BLaER1 treated with 17β-estradiol and CSF1 and Interleukin-3, amounts not matched to agents 10 nM and 100 nM (cell line): ENCODE results near the gene CENPC.

Experiments used
- H3K27ac ChIP-seq, 11 experiments: shearing (Covaris generic); formaldehyde crosslinking; 2 replicates each; pipeline ENCODE4 v1.8.1; 2022
- H3K27me3 ChIP-seq, 11 experiments: shearing (Covaris generic); formaldehyde crosslinking; 2 replicates each; pipeline ENCODE4 v1.8.1; 2022
- H3K36me3 ChIP-seq, 11 experiments: shearing (Covaris generic); formaldehyde crosslinking; 2 replicates each; pipeline ENCODE4 v1.8.1; 2022
- H3K4me1 ChIP-seq, 10 experiments: shearing (Covaris generic); formaldehyde crosslinking; 2 replicates each; pipeline ENCODE4 v1.8.1; 2022
- H3K4me2 ChIP-seq, 11 experiments: shearing (Covaris generic); formaldehyde crosslinking; 2 replicates each; pipeline ENCODE4 v1.8.1; 2022
- H3K4me3 ChIP-seq, 10 experiments: shearing (Covaris generic); formaldehyde crosslinking; 2 replicates each; pipeline ENCODE4 v1.8.1; 2022
- H3K9ac ChIP-seq, 11 experiments: shearing (Covaris generic); formaldehyde crosslinking; 2 replicates each; pipeline ENCODE4 v1.8.1; 2022
- H3K9me3 ChIP-seq, 11 experiments: shearing (Covaris generic); formaldehyde crosslinking; replicated peaks in 1 of 11; 2 replicates each; pipeline ENCODE4 v1.8.1; 2022
- H4K20me1 ChIP-seq, 11 experiments: shearing (Covaris generic); formaldehyde crosslinking; 2 replicates each; pipeline ENCODE4 v1.8.1; 2022
- Cebpa-rat ChIP-seq, 11 experiments: shearing (Covaris generic); IDR thresholded peaks; 2 replicates each; pipeline ENCODE4 v1.8.1; 2022

CENPC gene

DNA sequence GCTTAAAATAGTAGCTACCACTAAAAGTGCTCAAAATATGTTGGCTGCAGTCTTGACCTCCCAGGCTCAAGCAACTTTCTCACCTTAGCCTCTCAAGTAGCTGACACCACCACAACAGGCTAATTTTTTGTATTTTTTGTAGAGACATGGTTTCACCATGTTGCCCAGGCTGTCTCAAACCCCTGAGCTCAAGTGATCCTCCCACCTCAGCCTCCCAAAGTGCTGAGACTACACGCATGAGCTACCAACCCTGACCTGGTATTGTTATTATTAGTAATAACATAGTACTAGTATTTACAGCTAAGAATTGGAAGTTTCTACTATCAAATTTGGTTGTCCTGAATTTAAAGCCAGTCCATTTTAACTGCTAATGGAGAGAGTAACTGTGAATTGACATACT, 31.2 kb upstream of the CENPC start:
- Histone ChIP-seq H3K9me3 (0 out of 22 replicates have a peak, but pooled peaks cover 0 to 6% (median 0%) of the 10 kb centered on the region in 11 experiments), H3K4me1 (peaks cover 16 to 61% (median 30%) of the 10 kb centered on the region in 10 experiments), H3K4me2 (peak overlapping the region in 5 of 11 experiments; percentile 35 to 65 (median 52); a peak in 9 of 22 replicates), H3K36me3 (no peaks in the 10 kb centered on the region), H3K27me3 (no peaks in the 10 kb centered on the region), H3K9ac (no peak overlapping the region), H3K4me3 (no peak overlapping the region), H3K27ac (no peak overlapping the region), H4K20me1 (no peaks in the 10 kb centered on the region)
- TF ChIP-seq Cebpa-rat (IDR thresholded peaks at IDR 0.05) = no peak

DNA sequence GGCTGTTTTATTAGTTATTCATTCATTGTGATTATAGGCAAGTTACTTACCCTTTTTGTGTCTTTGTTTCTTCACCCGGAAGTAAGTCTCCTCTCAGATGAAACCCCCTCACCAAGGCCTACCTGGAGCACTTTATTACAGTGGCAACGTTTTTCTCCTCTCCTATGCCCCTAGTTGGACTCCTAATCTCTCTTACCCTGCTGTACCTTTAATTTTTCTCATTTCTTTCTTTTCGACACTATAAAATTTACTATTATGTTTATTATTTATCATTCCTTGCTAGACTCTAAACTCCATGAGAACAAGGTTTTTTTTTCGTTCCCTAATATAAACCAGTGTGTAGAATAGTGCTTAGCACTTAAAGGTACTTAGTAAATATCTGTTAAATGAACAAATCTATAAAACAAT, 30.8 kb upstream of the CENPC start:
- Histone ChIP-seq H3K4me2 (peak overlapping the region in 9 of 11 experiments; percentile 13 to 65 (median 57); a peak in 17 of 22 replicates), H3K9ac (no peak overlapping the region), H3K36me3 (no peaks in the 10 kb centered on the region), H3K27me3 (no peaks in the 10 kb centered on the region), H3K9me3 (0 out of 22 replicates have a peak, but pooled peaks cover 0 to 6% (median 0%) of the 10 kb centered on the region in 11 experiments), H3K4me1 (peaks cover 12 to 56% (median 26%) of the 10 kb centered on the region in 10 experiments), H4K20me1 (no peaks in the 10 kb centered on the region), H3K4me3 (no peak overlapping the region), H3K27ac (no peak overlapping the region)
- TF ChIP-seq Cebpa-rat (IDR thresholded peaks at IDR 0.05) = no peak

DNA sequence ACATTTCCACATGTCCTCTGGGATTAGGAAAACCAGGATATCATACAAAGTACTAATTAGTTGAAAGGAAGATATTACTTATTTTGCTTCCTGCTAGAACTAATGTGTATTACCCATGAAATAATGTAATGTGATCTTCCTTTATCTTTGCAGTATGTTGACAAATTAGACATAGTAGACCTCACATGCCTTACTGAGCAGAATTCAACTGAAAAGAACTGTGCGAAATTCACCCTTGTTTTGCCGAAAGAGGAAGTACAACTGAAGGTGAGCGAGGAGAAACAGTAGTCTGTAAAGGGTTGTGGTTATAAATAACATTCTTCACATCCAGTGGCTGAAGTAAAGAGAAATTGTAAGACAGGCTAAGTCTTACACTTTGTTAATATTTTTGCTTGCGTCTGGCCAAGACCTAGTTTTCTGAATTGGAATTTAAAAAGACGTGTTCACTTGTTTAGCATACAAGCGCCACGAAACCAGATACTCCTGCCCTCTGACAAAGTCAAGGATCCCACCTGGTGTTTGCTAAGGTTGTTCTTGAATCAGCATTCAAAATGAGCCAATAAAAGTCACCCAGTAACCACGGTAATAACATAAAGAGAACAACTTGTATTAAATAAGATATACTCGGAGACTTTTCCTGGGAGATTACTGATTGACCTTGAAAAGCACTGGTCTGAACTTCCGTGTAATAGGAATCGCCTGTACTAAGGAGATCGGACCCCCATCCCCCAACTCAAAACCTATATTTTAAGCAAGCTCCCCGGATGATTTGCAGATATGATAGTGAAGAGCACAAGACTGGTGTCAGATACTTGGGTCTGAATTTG, 30.1 kb upstream of the CENPC start:
- no peak for TF ChIP-seq Cebpa-rat (IDR thresholded peaks at IDR 0.05)
- Histone ChIP-seq H3K9ac (no peak overlapping the region), H3K9me3 (0 out of 22 replicates have a peak, but pooled peaks cover 0 to 6% (median 0%) of the 10 kb centered on the region in 11 experiments), H3K4me2 (peak overlapping the region; percentile 13 to 65 (median 52)), H3K27me3 (no peaks in the 10 kb centered on the region), H4K20me1 (no peaks in the 10 kb centered on the region), H3K4me1 (peaks cover 7 to 50% (median 20%) of the 10 kb centered on the region in 10 experiments), H3K36me3 (no peaks in the 10 kb centered on the region), H3K27ac (no peak overlapping the region), H3K4me3 (no peak overlapping the region)

DNA sequence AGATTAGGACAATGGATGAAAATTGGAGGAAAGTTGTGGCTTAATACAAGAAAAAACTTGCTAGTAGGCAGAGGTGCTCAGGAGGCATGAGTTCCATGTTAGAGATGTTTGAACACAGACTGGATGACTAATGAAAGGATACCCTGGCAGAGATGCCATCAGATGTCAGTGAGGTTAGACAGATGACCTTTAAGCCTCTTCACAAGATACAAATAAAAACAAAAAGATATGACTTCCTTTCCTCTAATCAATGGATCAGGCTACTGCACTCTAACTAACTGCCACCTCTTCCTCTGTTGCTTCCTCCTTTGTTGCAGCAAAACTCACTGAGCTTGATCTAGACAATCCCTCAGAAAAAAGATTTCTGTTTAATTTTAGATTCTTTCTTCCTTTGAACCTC, 27.9 kb upstream of the CENPC start:
- Histone ChIP-seq H4K20me1 (no peaks in the 10 kb centered on the region), H3K9ac (no peak overlapping the region), H3K36me3 (no peaks in the 10 kb centered on the region), H3K4me1 (peaks cover 7 to 49% (median 20%) of the 10 kb centered on the region in 10 experiments), H3K4me2 (peak overlapping the region in 5 of 11 experiments; percentile 9 to 49 (median 46); a peak in 8 of 22 replicates), H3K27me3 (no peaks in the 10 kb centered on the region), H3K9me3 (no peaks in the 10 kb centered on the region), H3K4me3 (no peak overlapping the region), H3K27ac (no peak overlapping the region)
- no peak for TF ChIP-seq Cebpa-rat (IDR thresholded peaks at IDR 0.05)

DNA sequence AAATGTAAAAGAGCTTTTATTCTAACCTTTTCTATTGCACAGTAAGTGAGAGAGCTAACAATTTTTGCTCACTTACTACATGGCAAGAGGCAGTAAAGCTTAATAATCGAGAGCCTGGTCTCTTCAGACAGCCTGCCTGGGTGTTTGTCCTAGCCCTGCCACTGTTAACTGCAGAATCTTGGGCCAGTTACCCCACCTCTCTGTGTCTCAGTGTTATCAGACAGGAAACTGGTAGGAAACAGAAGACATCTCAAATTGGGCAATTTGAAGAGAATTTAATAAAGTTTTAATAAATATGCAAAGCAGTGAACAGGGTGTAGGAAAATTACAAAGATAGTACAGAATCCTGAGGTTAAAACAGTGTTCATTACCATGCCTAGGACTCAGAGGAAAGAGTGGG, 26.7 kb upstream of the CENPC start:
- H3K4me3 ChIP-seq = no peak overlapping the region
- no peaks in the 10 kb centered on the region for H3K27me3 ChIP-seq
- no peak for TF ChIP-seq Cebpa-rat (IDR thresholded peaks at IDR 0.05)
- no peak overlapping the region for H3K27ac ChIP-seq
- H4K20me1 ChIP-seq = no peaks in the 10 kb centered on the region
- no peaks in the 10 kb centered on the region for H3K36me3 ChIP-seq
- no peaks in the 10 kb centered on the region for H3K9me3 ChIP-seq
- H3K4me2 ChIP-seq = no peak overlapping the region; a peak in 1 of 22 replicates
- H3K9ac ChIP-seq = no peak overlapping the region
- H3K4me1 ChIP-seq = peaks cover 7 to 40% (median 18%) of the 10 kb centered on the region in 10 experiments

DNA sequence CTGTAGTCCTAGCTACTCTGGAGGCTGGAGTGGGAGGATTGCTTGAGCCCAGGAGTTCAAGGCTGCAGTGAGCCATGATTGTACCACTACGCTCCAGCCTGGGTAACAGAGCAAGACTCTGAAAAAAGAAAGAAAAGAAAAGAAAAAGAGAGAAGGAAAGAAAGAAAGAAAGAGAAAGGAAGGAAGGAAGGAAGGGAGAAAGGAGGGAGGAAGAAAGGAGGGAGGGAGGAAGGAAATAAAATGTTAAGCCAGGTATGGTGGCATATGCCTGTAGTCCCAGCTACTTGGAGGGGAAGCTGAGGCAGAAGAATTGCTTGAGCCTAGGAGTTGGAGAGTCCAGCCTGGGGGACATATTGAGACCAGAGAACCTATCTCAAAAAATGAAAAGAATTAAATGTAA, 25.2 kb upstream of the CENPC start:
- H4K20me1 ChIP-seq = no peaks in the 10 kb centered on the region
- H3K4me1 ChIP-seq = peaks cover 5 to 25% (median 9%) of the 10 kb centered on the region in 10 experiments
- TF ChIP-seq Cebpa-rat (IDR thresholded peaks at IDR 0.05) = no peak
- H3K4me3 ChIP-seq = no peak overlapping the region
- H3K9me3 ChIP-seq = no peaks in the 10 kb centered on the region
- H3K27ac ChIP-seq = no peak overlapping the region
- H3K9ac ChIP-seq = no peak overlapping the region
- H3K4me2 ChIP-seq = no peak overlapping the region
- no peaks in the 10 kb centered on the region for H3K36me3 ChIP-seq
- H3K27me3 ChIP-seq = no peaks in the 10 kb centered on the region

DNA sequence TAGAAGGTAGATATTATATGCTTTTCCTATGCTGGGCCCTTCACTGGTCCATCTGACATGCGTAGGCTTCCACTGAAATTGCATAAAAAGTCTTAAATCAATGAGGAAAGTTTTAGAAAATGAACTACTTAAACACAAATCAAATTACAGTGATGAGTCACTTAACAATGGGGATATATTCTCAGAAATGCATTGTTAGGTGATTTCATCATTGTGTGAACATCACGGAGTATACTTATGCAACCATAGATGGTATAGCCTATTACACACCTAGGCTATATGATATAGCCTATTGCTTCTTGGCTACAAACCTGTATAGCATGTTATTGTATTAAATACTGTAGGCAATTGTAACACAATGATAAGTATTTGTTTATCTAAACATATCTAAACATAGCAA, 23.5 kb upstream of the CENPC start:
- H3K27ac ChIP-seq = no peak overlapping the region
- H3K4me3 ChIP-seq = no peak overlapping the region
- H4K20me1 ChIP-seq = no peaks in the 10 kb centered on the region
- peaks cover 0 to 13% (median 3%) of the 10 kb centered on the region in 10 experiments; a peak in 8 of 20 replicates for H3K4me1 ChIP-seq
- TF ChIP-seq Cebpa-rat (IDR thresholded peaks at IDR 0.05) = no peak
- H3K9me3 ChIP-seq = no peaks in the 10 kb centered on the region
- no peaks in the 10 kb centered on the region for H3K36me3 ChIP-seq
- no peak overlapping the region for H3K4me2 ChIP-seq
- H3K9ac ChIP-seq = no peak overlapping the region
- no peaks in the 10 kb centered on the region for H3K27me3 ChIP-seq

DNA sequence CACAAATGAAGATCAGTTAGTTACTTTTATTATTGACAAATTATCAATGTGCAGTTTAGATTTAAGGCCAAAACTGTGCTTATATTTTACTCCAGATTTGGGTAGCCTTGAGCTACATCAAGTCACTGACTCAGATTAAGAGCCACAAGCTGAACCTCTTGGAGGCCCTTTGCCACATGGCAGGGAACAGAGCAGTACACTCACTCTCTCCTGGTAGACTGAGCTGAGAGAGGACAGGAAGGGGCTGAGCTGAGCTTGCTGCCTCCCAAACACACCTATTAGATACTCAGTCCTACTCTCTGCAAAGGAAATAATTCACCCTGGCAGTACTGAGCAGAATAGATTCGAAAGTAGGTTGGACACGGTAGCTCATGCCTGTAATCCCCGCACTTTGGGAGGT, 21.0 kb upstream of the CENPC start:
- Histone ChIP-seq H3K36me3 (no peaks in the 10 kb centered on the region), H3K9me3 (no peaks in the 10 kb centered on the region), H3K9ac (no peak overlapping the region), H3K27ac (no peak overlapping the region), H4K20me1 (no peaks in the 10 kb centered on the region), H3K4me3 (no peak overlapping the region), H3K27me3 (no peaks in the 10 kb centered on the region), H3K4me1 (no peaks in the 10 kb centered on the region), H3K4me2 (no peak overlapping the region)
- TF ChIP-seq Cebpa-rat (IDR thresholded peaks at IDR 0.05) = no peak

DNA sequence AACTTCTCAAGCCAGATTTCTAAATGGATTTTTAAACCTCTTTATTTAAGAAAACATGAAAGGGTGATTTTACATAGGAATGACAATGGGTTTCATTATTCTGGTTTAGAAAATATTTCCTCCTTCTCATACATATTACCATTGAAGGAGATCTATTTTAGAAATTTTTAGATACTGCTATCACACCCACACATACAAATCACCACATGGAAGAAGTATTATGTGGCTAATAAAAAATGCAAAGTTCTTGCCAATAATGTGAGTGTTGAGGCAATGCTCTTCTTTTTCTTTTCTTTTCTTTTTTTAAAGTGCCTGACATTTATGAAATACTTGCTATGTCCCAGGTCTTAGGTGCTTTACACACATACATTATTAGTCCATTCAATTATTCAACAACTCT, 20.0 kb upstream of the CENPC start:
- Histone ChIP-seq H3K4me1 (no peaks in the 10 kb centered on the region), H3K4me3 (no peak overlapping the region), H3K27ac (no peak overlapping the region), H4K20me1 (no peaks in the 10 kb centered on the region), H3K9me3 (no peaks in the 10 kb centered on the region), H3K9ac (no peak overlapping the region), H3K27me3 (no peaks in the 10 kb centered on the region), H3K4me2 (no peak overlapping the region), H3K36me3 (no peaks in the 10 kb centered on the region)
- no peak for TF ChIP-seq Cebpa-rat (IDR thresholded peaks at IDR 0.05)
